Stimulated activated naive CD4-positive, alpha-beta T cell (primary cell): Measurements from ENCODE around the gene PPP1R10.

Source experiments
- DNase-seq, 6 experiments: peaks; one replicate each; lab custom pipeline; 2025; lab: John Stamatoyannopoulos, UW

The PPP1R10 gene

GRCh38 chr6:30619561-30619960 is 2.5 kb upstream of the PPP1R10 start:
- DNase-seq: no peak

GRCh38 chr6:30618270-30618797 is 1.3 kb upstream of the PPP1R10 start:
- DNase-seq: peak in 1 of 6 experiments; percentile 38

GRCh38 chr6:30617565-30618269 is 674 bp upstream of the PPP1R10 start, which contains the start of gene MRPS18B:
Gene MRPS18B (plus strand): TSS chr6:30617840. CDS start chr6:30617866, 26 bp downstream.
- peak; percentile 91 to 100 (median 99) for DNase-seq

GRCh38 chr6:30615958-30616810 is 859 bp downstream of the PPP1R10 start:
- peak; percentile 22 to 80 (median 45) for DNase-seq

GRCh38 chr6:30615219-30615957 is 1.7 kb downstream of the PPP1R10 start:
- peak in 3 of 6 experiments; percentile 23 to 41 (median 27) for DNase-seq

GRCh38 chr6:30614843-30615218 is 2.2 kb downstream of the PPP1R10 start:
- peak; percentile 56 to 93 (median 88) for DNase-seq

- no peak for DNase-seq
Observed at GRCh38 chr6:30614044-30614842, 2.8 kb downstream of the PPP1R10 start.

- no peak for DNase-seq
Observed at GRCh38 chr6:30613251-30614043, 3.6 kb downstream of the PPP1R10 start.

- no peak for DNase-seq
Observed at GRCh38 chr6:30612687-30613248, 4.3 kb downstream of the PPP1R10 start.

GRCh38 chr6:30612213-30612612 is 4.8 kb downstream of the PPP1R10 start:
- no peak for DNase-seq

GRCh38 chr6:30611856-30612194 is 5.2 kb downstream of the PPP1R10 start:
- DNase-seq: no peak

GRCh38 chr6:30611150-30611855 is 5.7 kb downstream of the PPP1R10 start:
- no peak for DNase-seq

- DNase-seq: no peak
Observed at GRCh38 chr6:30610065-30610464, 7.0 kb downstream of the PPP1R10 start.

- no peak for DNase-seq
Observed at GRCh38 chr6:30603961-30604360, 13.1 kb downstream of the PPP1R10 start.

- DNase-seq: no peak
Observed at GRCh38 chr6:30601815-30602641, 15.0 kb downstream of the PPP1R10 start.

- no peak for DNase-seq
Observed at GRCh38 chr6:30601436-30601814, 15.6 kb downstream of the PPP1R10 start.

GRCh38 chr6:30600451-30600961 is 16.5 kb downstream of the PPP1R10 start:
- DNase-seq: no peak

GRCh38 chr6:30599625-30600324 is 17.3 kb downstream of the PPP1R10 start:
- no peak for DNase-seq
